HG02840 (cell line): ENCODE results near the gene ALDH1A3.

Experiments
- ATAC-seq: cut with Tn5 transposase; IDR thresholded peaks from one replicate; pipeline ENCODE4 v1.9.1; 2021; ENCODE audit warnings: mild to moderate bottlenecking, moderate library complexity, moderate number of reproducible peaks; ENCODE audit not compliant: unreplicated experiment, low FRiP score

Gene ALDH1A3

GRCh38 chr15:100944986-100945385, 65.4 kb downstream of the ALDH1A3 start:
- ATAC-seq: no peak

GRCh38 chr15:100947760-100948429, 68.3 kb downstream of the ALDH1A3 start:
- peak; percentile 58 for ATAC-seq

- peak; percentile 46 for ATAC-seq
Measured at GRCh38 chr15:100948430-100948762, 68.8 kb downstream of the ALDH1A3 start.

- ATAC-seq: no peak
Measured at GRCh38 chr15:100949691-100950090, 70.1 kb downstream of the ALDH1A3 start.

GRCh38 chr15:100951965-100952364, 72.3 kb downstream of the ALDH1A3 start:
- ATAC-seq: no peak

- no peak for ATAC-seq
Measured at GRCh38 chr15:100952566-100952965, 72.9 kb downstream of the ALDH1A3 start.

GRCh38 chr15:100958326-100959065, 78.9 kb downstream of the ALDH1A3 start:
- ATAC-seq: no peak

- no peak for ATAC-seq
Measured at GRCh38 chr15:100959066-100960050, 79.7 kb downstream of the ALDH1A3 start.
